GM19193 (cell line): ENCODE measurements around the gene RERG.

ENCODE experiments used
- POLR2A ChIP-seq: IDR thresholded peaks from 4 replicates; pipeline ENCODE4 v1.6.1; 2011; ENCODE audit not compliant: insufficient read depth, insufficient read length; ENCODE audit errors: extremely low read depth

RERG gene

DNA sequence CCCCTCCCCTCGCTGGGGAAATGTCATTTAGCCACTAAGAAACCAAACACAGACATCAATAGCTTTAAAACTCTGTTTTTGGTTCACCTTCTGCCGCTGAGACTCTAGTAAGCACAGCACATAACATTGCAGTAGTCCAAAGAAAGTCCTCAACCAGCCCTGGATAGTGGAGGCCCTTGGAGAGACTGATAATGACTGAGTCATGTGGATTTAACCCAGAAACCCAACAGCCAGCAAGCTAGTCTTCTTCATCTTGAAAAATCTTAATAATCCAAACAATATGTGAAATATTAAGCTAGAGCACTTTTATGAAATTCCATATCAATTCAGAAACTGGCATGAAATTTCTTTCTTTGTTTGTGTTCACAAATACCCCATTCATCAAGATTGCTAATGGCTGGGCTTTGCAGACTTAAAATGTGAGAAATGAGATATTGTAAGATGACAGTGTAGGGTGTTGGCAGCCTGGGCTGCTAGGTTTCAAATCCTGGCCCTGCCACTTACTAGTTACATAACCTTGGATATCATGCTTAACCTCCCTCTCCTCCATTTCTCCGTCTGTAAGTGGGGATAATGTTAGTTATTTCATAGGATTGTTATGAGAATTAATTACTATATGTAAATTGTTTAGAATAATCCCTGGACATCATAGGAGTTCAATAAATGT, 40.1 kb downstream of the RERG start:
- TF ChIP-seq POLR2A = no peak

DNA sequence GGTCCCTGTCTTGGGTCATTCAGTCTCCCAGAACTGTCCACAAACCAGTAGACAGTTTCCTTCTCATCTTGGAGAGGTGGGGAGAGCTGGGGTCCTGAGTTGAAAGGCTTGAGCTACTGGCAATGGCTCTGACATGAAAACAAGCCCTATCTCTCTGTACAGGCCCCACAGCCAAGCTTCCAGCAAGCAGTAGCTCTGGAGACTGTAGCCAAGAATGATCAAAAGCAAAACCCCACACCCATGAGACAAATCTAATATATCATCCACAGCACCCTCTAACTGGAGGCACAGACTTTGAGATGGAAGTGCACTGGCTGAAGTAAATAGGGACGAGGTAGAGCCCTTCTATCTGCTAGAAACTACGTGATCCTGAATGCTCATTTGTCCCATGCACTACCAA, 40.9 kb downstream of the RERG start:
- no peak for TF ChIP-seq POLR2A

DNA sequence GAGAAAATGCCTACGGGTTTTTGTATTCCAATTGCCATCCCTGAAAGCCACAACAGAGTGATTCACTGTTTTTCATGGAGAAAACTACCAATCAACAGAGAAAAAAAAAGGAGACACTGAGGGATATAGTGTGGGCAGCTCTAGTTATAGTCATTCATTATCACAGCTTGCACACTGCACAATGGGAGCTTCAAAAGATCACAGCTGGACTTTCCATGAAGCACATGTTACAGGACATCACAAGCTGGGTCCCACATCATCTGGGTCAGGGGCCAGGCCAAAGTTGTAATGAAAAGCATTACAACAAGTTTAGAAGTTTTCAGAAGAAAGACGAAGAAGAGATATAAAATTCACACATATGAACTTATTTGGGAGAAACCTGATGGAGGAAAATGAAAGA, 41.5 kb downstream of the RERG start:
- TF ChIP-seq POLR2A = no peak

DNA sequence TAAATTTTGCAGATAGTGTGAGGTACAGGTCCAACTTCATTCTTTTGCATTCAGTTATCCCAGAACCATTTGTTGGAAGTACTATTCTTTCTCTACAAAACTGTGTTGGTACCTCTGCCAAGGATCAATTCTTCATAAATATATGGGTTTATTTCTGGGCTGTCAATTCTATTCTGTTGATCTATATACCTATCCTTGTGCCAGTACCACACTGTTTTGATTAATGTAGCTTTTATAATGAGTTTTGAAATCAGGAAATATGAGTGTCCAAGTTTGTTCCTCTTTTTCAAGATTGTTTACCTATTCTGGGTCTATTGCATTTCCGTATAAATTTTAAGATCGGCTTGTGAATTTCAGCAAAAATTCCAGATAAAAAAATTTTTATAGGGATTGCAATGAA, 48.1 kb downstream of the RERG start:
- TF ChIP-seq POLR2A = no peak

DNA sequence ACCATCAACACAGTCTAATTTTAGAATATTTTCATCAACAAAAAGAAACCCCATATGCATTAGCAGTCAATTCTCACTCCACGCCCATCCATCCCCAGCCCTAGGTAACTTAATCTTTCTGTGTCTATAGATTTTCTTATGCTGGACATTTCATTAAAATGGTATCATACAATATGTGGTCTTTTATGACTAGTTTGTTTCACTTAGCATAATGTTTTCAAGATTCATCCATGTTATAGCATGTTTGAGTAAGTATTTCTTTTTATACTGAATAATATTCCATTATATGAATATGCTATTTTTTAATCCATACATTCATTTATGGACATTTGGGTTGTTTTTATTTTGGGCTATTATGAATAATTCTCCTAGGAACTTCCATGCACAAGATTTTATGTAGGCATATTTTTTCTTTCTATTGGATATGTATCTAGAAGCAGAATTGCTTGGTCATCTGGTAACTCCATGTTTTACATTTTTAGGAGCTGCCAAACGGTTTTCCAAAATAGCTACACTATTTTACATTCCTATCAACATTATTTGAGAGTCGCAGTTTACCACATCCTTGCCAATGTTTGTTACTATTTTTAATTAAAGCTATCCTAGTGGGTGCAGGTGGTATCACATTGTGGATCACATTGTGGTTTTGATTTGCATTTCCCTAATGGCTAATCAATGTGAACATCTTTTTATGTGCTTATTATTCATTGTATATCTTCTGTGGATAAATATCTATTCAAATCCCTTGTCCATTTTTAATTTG, 49.0 kb downstream of the RERG start:
- TF ChIP-seq POLR2A = no peak

DNA sequence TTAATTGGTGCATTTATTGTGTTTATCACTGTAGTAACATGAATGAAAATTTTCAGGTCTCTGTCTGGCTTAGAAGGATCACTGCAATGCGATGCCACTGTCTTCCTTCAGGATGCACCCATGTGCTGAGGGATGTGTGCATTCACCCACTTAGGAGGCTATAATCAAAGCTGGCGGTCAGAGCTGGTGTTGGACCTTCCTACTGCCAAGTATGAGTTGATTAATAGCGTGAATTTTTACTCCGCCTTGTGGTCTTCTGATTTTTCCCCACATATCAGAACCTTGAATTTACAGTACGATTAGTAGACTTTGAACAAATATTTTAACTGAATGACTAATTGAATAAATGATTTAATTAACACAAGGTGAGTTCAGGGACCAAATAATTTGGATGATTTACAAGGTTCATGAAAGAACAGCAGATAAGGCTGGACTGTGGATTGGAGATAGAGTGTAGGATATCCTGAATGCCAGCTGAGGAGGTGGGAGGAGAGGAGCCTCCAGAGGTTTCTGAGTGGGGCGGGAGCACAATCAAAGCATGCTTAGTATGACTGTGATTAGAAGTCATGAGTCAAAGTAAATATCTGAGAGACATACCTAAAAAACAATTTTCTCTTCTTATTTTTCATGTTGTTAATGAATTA, 50.1 kb downstream of the RERG start:
- TF ChIP-seq POLR2A = no peak

DNA sequence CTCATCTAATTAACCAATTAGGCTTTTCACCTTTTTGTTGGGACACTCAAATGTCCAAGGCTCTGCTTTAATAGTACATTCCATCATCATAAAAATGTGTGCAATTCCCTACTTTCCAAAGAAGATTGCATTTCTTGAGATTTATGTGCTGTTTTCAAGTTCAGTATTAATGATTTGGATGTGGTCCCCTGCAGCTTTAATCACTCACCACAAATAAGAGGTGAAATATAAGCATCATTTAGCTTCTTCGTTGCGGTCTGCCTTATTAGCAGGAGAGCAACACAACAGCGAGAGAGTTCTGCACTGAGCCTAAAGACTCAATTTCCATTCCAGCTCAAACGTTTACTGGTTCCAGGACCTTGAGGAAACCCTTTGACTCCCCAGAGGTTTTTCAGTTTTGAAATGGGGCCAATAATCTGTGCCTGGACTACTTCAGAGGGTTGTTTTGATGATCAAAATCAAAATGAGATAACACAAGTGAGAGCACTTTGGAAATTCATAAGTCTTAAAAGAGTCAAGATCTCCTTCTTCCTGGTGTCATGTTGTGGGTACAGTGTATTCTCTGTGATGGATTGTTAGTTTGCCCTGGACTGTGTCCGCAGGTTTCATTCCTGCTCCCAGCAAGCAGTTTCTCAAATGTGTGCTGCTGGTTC, 53.1 kb downstream of the RERG start:
- no peak for TF ChIP-seq POLR2A

DNA sequence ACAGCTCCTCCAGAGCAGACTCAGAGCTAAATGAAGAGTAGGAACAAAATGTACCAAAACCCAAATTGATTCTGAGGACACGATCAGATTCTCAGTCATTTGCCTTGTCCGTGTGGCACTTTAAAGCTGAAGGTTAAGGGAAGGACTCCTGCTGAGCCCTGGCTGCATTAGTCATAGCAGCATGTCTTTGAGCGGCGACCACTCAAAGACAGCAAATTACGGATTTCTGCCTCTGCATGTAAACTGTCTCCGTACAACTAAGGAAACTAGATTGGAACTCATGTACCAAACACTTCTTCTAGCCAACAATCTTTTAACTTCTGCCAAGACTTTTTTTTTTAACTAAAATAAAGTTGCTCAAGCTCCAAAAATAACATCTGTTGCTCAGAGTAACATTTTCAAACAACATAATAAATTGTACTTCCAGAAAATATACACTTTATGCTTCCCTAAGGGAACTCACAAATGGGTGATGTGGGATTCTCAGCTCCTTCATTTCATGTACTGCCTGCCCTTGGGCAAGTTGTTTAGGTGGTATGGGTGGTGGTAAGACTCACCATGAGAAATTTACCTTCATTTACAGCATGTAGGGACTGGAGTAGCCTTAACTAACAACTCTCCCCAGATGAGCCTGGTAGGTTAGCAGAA, 56.1 kb downstream of the RERG start:
- TF ChIP-seq POLR2A = no peak

DNA sequence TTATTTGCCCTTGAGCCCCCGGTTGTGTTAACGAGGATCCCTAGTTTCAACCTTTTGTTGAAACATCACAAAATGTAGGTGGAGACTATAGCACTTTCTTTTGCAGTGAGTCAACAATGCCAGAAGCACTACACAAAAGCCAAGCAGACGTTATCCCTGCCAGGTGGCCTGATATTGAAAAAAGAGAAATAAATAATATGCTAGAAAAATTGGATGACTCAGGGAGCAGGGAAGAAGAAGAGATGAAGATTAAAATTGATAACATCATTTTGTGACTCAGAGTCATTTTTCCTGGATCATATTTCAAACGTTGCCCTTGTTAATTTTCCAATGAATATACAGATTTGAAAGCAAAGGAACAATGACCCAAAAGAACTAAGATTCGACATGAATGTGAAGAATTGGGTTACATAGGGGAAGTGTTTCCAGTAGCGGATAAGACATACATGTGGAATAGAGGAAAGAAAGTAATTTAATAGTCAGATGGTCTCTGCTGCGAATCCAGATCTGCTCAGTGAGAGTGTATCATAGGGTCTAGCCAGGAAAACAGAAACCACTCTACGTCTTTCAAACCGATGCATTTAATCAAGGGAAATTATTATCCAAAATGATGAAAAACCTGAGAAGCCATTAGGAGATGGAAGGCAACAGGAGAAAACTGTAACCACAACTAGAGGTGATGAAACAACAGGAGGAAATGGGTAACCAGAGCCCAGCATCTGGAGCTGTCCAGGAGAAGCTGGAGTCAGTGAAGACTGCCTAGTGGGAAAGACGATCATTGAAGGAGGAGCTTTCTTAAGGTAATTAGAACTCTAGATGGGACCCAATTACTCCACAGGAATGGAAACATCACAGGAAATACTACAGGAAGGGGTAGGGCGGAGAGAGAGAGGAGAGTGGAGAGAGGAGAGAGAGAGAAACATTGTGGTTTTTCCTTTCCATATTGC, 57.9 kb downstream of the RERG start:
- TF ChIP-seq POLR2A = no peak

DNA sequence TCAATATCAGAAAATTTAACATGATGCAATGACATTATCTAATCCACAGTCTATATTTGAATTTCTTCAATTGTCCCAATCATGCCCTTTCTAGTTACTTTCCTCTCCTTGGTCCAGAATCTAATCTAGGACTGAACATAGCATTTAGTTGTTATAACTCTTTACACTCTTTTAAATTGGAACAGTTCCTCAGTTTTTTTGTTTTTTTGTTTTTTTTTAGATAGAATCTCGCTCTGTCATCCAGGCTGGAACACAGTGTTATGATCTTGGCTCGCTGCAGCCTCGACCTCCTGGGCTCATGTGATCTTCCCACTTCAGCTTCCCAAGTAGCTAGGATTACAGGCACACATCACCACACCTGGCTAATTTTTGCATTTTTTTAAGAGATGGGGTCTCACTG, 63.1 kb downstream of the RERG start:
- no peak for TF ChIP-seq POLR2A

DNA sequence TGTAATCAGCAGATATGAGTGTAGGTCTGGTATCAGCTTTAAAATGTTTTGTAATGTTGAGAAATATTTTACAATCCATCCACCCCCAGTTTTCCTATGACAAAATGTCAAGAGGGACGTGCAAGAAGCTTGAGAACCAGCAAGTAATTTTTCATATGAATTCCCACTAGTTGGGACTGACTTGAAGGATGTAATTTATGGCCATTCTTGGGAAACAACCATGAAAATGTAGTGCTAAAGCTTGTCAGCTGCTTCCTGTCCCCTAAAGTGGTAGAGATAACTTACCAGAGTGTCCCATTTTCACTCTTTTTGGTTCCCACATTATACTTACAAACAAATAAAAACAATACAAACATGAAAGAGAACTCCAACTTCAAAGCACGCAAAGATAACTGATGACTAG, 63.9 kb downstream of the RERG start:
- no peak for TF ChIP-seq POLR2A

DNA sequence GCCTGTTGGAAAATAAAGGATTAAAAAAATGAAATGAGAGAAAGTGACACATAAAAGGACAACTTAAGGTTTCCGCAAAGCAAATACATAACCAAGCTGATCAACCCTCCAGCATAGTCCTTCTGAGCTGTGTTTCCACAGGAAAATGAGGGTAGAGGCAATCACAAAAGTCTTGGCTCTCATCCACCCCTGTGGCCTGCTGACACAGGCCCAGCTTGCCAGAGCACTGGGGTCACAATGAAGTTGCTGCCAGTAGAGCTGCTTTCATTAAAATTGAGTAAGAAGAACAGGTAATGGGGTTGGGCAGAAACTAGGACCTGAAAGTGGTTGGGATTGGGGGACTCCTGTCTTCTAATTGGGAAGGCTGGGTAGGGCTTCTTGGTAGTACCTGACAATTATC, 65.9 kb downstream of the RERG start:
- TF ChIP-seq POLR2A = no peak

DNA sequence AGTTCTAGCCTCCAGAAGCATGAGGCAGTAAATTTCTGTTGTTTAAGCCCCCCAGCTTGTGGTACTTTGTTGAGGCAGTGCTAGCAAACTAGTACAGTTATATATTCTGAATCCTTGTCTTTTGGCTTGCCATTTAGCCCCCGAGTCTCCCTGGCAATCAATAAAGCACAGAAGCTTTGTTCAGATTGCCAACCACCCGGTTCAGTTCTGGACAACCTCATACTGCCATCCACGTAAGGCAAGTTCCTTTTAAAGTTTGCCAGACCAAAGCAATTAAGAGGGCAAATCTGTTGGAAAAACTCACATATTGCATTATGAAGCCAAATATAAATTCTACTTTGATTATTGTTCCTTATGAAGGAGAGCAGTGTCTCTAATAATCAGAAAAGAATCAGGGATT, 67.1 kb downstream of the RERG start:
- no peak for TF ChIP-seq POLR2A

DNA sequence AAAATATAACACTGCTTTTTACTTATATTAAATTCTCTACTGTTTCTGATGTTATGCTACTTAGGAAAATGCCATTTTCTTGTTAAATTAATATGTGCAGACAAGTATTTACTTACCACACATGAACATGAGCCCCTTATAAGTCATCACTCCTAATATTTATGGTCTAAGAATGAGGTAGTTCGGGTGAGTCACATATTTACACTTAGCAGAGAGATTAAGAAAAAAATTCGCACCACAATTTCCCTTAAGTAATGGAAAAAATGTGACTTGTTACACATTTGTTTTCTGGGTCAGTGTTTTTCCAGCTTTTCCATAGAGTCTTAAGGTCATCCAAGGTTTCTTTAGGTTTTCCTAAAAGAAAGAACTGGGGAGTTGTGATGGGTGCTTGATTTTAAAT, 68.3 kb downstream of the RERG start:
- no peak for TF ChIP-seq POLR2A
